DOHH2 (cell line): Measurements from ENCODE around the gene TRIM10.

Experiments
- H3F3A ChIP-seq: fragments of 200-600 bp; sonication (generic), shearing (Covaris generic); 2 replicates; pipeline ENCODE4 v1.6.0; 2016; ENCODE audit warnings: antibody characterized with exemption, mild to moderate bottlenecking; ENCODE audit not compliant: control insufficient read depth, insufficient read depth
- H3K27ac ChIP-seq: fragments of 200-600 bp; sonication (generic); 2 replicates; pipeline ENCODE4 v1.5.1; 2014; ENCODE audit warnings: low read depth, mild to moderate bottlenecking, low read length, moderate library complexity
- H3K27me3 ChIP-seq: fragments of 200-600 bp; sonication (generic); 2 replicates; pipeline ENCODE4 v1.6.1; 2014; ENCODE audit warnings: mild to moderate bottlenecking, low read length, mixed read lengths; ENCODE audit not compliant: control insufficient read depth
- H3K36me3 ChIP-seq: fragments of 200-600 bp; sonication (generic); 2 replicates; pipeline ENCODE4 v1.6.1; 2014; ENCODE audit warnings: mild to moderate bottlenecking, low read length, moderate library complexity, mixed read lengths; ENCODE audit not compliant: control insufficient read depth
- H3K4me1 ChIP-seq: fragments of 200-600 bp; sonication (generic); 2 replicates; pipeline ENCODE4 v1.6.1; 2014; ENCODE audit warnings: mild to moderate bottlenecking, low read length, mixed read lengths; ENCODE audit not compliant: control insufficient read depth
- H3K4me2 ChIP-seq: fragments of 200-600 bp; sonication (generic); 2 replicates; pipeline ENCODE4 v1.6.0; 2014; ENCODE audit warnings: mild to moderate bottlenecking, low read length, moderate library complexity
- H3K4me3 ChIP-seq: fragments of 200-600 bp; sonication (generic); 2 replicates; pipeline ENCODE4 v1.5.1; 2014; ENCODE audit warnings: mild to moderate bottlenecking, low read length, mixed read lengths
- H3K79me2 ChIP-seq: fragments of 200-600 bp; sonication (generic); 2 replicates; pipeline ENCODE4 v1.6.1; 2014; ENCODE audit warnings: mild to moderate bottlenecking, low read length, mixed read lengths; ENCODE audit not compliant: control insufficient read depth
- H3K9me2 ChIP-seq: fragments of 200-600 bp; sonication (generic); replicated peaks from 2 replicates; pipeline ENCODE4 v1.6.1; 2014; ENCODE audit warnings: mild to moderate bottlenecking, low read length, mixed read lengths; ENCODE audit not compliant: control insufficient read depth
- H3K9me3 ChIP-seq: fragments of 200-600 bp; sonication (generic); 2 replicates; pipeline ENCODE4 v1.6.1; 2014; ENCODE audit warnings: antibody characterized with exemption, low read length, mixed read lengths; ENCODE audit not compliant: control insufficient read depth, insufficient read depth
- H4K20me1 ChIP-seq: fragments of 200-600 bp; sonication (generic); 2 replicates; pipeline ENCODE4 v1.6.0; 2014; ENCODE audit warnings: low read depth, mild to moderate bottlenecking, antibody characterized with exemption, low read length, moderate library complexity; ENCODE audit not compliant: control insufficient read depth, insufficient read depth
- CTCF ChIP-seq: fragments of 200-600 bp; sonication (generic); IDR thresholded peaks from one replicate; pipeline ENCODE4 v1.5.1; 2014; ENCODE audit warnings: antibody characterized with exemption, mild to moderate bottlenecking, low read depth, low read length; ENCODE audit not compliant: poor library complexity, severe bottlenecking
- EZH2phosphoT487 ChIP-seq: fragments of 200-600 bp; sonication (generic); IDR thresholded peaks from 2 replicates; pipeline ENCODE4 v1.6.1; 2017; ENCODE audit warnings: borderline replicate concordance, mild to moderate bottlenecking, antibody characterized with exemption, low read length, moderate library complexity, mixed read lengths

The TRIM10 gene

GRCh38 chr6:30130179-30130679, 30.8 kb downstream of the TRIM10 start:
- Histone ChIP-seq H3K4me3 (no peak overlapping the region), H3F3A (no peaks in the 10 kb centered on the region), H3K4me1 (0 out of 2 replicates have a peak, but pooled peaks cover 3% of the 10 kb centered on the region), H3K9me3 (no peaks in the 10 kb centered on the region), H3K36me3 (no peaks in the 10 kb centered on the region), H3K79me2 (no peaks in the 10 kb centered on the region), H3K27ac (no peak overlapping the region), H3K9me2 (no peaks in the 10 kb centered on the region), H4K20me1 (no peaks in the 10 kb centered on the region), H3K4me2 (no peak overlapping the region), H3K27me3 (peaks cover 58% of the 10 kb centered on the region)
- TF ChIP-seq CTCF, result no peak
- no peak for TF ChIP-seq EZH2phosphoT487

- Histone ChIP-seq H3K79me2 (no peaks in the 10 kb centered on the region), H3F3A (no peaks in the 10 kb centered on the region), H3K36me3 (no peaks in the 10 kb centered on the region), H3K27me3 (peaks cover 55% of the 10 kb centered on the region), H4K20me1 (no peaks in the 10 kb centered on the region), H3K27ac (no peak overlapping the region), H3K9me2 (no peaks in the 10 kb centered on the region), H3K4me1 (0 out of 2 replicates have a peak, but pooled peaks cover 3% of the 10 kb centered on the region), H3K9me3 (no peaks in the 10 kb centered on the region), H3K4me3 (no peak overlapping the region), H3K4me2 (no peak overlapping the region)
- TF ChIP-seq CTCF (no peak), EZH2phosphoT487 (no peak)
Measured at GRCh38 chr6:30129265-30130178, 31.5 kb downstream of the TRIM10 start.

- H3F3A ChIP-seq, result no peaks in the 10 kb centered on the region
- 0 out of 2 replicates have a peak, but pooled peaks cover 3% of the 10 kb centered on the region for H3K4me1 ChIP-seq
- no peaks in the 10 kb centered on the region for H3K79me2 ChIP-seq
- H4K20me1 ChIP-seq, result no peaks in the 10 kb centered on the region
- H3K9me3 ChIP-seq, result no peaks in the 10 kb centered on the region
- no peak overlapping the region for H3K4me3 ChIP-seq
- no peaks in the 10 kb centered on the region for H3K36me3 ChIP-seq
- H3K27ac ChIP-seq, result no peak overlapping the region
- TF ChIP-seq CTCF (no peak), EZH2phosphoT487 (no peak)
- peaks cover 46% of the 10 kb centered on the region for H3K27me3 ChIP-seq
- no peak overlapping the region for H3K4me2 ChIP-seq
- no peaks in the 10 kb centered on the region for H3K9me2 ChIP-seq
Measured at GRCh38 chr6:30127238-30128093, 33.5 kb downstream of the TRIM10 start.
